DOHH2 (cell line): Measurements from ENCODE around the gene TPRG1L.

Source experiments
- H3F3A ChIP-seq: fragments of 200-600 bp; sonication (generic), shearing (Covaris generic); 2 replicates; pipeline ENCODE4 v1.6.0; 2016; ENCODE audit warnings: antibody characterized with exemption, mild to moderate bottlenecking; ENCODE audit not compliant: control insufficient read depth, insufficient read depth
- H3K27ac ChIP-seq: fragments of 200-600 bp; sonication (generic); 2 replicates; pipeline ENCODE4 v1.5.1; 2014; ENCODE audit warnings: low read depth, mild to moderate bottlenecking, low read length, moderate library complexity
- H3K27me3 ChIP-seq: fragments of 200-600 bp; sonication (generic); 2 replicates; pipeline ENCODE4 v1.6.1; 2014; ENCODE audit warnings: mild to moderate bottlenecking, low read length, mixed read lengths; ENCODE audit not compliant: control insufficient read depth
- H3K36me3 ChIP-seq: fragments of 200-600 bp; sonication (generic); 2 replicates; pipeline ENCODE4 v1.6.1; 2014; ENCODE audit warnings: mild to moderate bottlenecking, low read length, moderate library complexity, mixed read lengths; ENCODE audit not compliant: control insufficient read depth
- H3K4me1 ChIP-seq: fragments of 200-600 bp; sonication (generic); 2 replicates; pipeline ENCODE4 v1.6.1; 2014; ENCODE audit warnings: mild to moderate bottlenecking, low read length, mixed read lengths; ENCODE audit not compliant: control insufficient read depth
- H3K4me2 ChIP-seq: fragments of 200-600 bp; sonication (generic); 2 replicates; pipeline ENCODE4 v1.6.0; 2014; ENCODE audit warnings: mild to moderate bottlenecking, low read length, moderate library complexity
- H3K4me3 ChIP-seq: fragments of 200-600 bp; sonication (generic); 2 replicates; pipeline ENCODE4 v1.5.1; 2014; ENCODE audit warnings: mild to moderate bottlenecking, low read length, mixed read lengths
- H3K79me2 ChIP-seq: fragments of 200-600 bp; sonication (generic); 2 replicates; pipeline ENCODE4 v1.6.1; 2014; ENCODE audit warnings: mild to moderate bottlenecking, low read length, mixed read lengths; ENCODE audit not compliant: control insufficient read depth
- H3K9me2 ChIP-seq: fragments of 200-600 bp; sonication (generic); replicated peaks from 2 replicates; pipeline ENCODE4 v1.6.1; 2014; ENCODE audit warnings: mild to moderate bottlenecking, low read length, mixed read lengths; ENCODE audit not compliant: control insufficient read depth
- H3K9me3 ChIP-seq: fragments of 200-600 bp; sonication (generic); 2 replicates; pipeline ENCODE4 v1.6.1; 2014; ENCODE audit warnings: antibody characterized with exemption, low read length, mixed read lengths; ENCODE audit not compliant: control insufficient read depth, insufficient read depth
- H4K20me1 ChIP-seq: fragments of 200-600 bp; sonication (generic); 2 replicates; pipeline ENCODE4 v1.6.0; 2014; ENCODE audit warnings: low read depth, mild to moderate bottlenecking, antibody characterized with exemption, low read length, moderate library complexity; ENCODE audit not compliant: control insufficient read depth, insufficient read depth
- EZH2phosphoT487 ChIP-seq: fragments of 200-600 bp; sonication (generic); IDR thresholded peaks from 2 replicates; pipeline ENCODE4 v1.6.1; 2017; ENCODE audit warnings: borderline replicate concordance, mild to moderate bottlenecking, antibody characterized with exemption, low read length, moderate library complexity, mixed read lengths
- TF ChIP-seq, protein P1 (sequence below): fragments of 200-600 bp; sonication (generic); IDR thresholded peaks from one replicate; pipeline ENCODE4 v1.5.1; 2014; ENCODE audit warnings: antibody characterized with exemption, mild to moderate bottlenecking, low read depth, low read length; ENCODE audit not compliant: poor library complexity, severe bottlenecking

Gene TPRG1L

DNA sequence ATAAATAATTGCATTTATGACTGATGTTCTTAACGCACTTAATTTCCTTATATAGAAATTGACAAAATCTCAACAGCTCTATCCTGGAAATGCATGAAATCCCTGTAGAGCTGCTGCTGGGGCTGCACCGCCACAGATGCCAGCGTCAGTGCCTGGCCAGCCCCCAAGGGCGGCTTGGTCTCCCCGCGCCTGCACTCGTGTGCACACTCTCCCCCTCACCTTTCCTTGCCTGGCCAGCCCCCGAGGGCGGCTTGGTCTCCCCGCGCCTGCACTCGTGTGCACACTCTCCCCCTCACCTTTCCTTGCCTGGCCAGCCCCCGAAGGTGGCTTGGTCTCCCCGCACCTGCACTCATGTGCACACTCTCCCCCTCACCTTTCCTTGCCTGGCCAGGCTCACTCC, 11.3 kb downstream of the TPRG1L start:
- TF ChIP-seq, protein P1, sequence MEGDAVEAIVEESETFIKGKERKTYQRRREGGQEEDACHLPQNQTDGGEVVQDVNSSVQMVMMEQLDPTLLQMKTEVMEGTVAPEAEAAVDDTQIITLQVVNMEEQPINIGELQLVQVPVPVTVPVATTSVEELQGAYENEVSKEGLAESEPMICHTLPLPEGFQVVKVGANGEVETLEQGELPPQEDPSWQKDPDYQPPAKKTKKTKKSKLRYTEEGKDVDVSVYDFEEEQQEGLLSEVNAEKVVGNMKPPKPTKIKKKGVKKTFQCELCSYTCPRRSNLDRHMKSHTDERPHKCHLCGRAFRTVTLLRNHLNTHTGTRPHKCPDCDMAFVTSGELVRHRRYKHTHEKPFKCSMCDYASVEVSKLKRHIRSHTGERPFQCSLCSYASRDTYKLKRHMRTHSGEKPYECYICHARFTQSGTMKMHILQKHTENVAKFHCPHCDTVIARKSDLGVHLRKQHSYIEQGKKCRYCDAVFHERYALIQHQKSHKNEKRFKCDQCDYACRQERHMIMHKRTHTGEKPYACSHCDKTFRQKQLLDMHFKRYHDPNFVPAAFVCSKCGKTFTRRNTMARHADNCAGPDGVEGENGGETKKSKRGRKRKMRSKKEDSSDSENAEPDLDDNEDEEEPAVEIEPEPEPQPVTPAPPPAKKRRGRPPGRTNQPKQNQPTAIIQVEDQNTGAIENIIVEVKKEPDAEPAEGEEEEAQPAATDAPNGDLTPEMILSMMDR: no peak
- Histone ChIP-seq H3F3A (no peaks in the 10 kb centered on the region), H3K79me2 (no peaks in the 10 kb centered on the region), H3K27ac (no peak overlapping the region), H3K9me2 (no peaks in the 10 kb centered on the region), H3K4me1 (no peaks in the 10 kb centered on the region), H3K27me3 (no peaks in the 10 kb centered on the region), H4K20me1 (no peaks in the 10 kb centered on the region), H3K36me3 (peaks cover 34% of the 10 kb centered on the region), H3K9me3 (no peaks in the 10 kb centered on the region), H3K4me2 (no peak overlapping the region), H3K4me3 (no peak overlapping the region)

DNA sequence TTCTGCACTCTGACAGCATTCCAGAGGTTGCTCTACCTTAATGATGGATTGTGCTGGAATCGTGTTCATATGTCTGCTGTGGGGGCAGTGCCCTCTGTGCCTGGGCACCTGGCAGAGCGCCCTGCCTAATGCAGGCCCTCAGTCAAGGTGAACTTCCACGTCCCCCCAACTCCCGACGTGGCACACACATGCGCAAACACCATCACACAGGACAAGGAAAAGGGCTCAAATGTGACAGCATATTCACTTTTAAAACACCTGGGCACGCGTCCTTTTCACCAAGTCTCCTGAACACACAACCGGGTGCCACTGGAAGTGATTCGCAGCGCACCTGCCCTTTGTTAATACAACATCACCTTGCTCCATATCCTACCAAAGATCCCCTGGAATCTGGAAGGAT, 11.7 kb downstream of the TPRG1L start:
- Histone ChIP-seq H3K27ac (no peak overlapping the region), H3K4me2 (no peak overlapping the region), H3K36me3 (peaks cover 37% of the 10 kb centered on the region), H3K9me2 (no peaks in the 10 kb centered on the region), H3F3A (no peaks in the 10 kb centered on the region), H3K4me3 (no peak overlapping the region), H3K79me2 (no peaks in the 10 kb centered on the region), H4K20me1 (no peaks in the 10 kb centered on the region), H3K4me1 (no peaks in the 10 kb centered on the region), H3K27me3 (no peaks in the 10 kb centered on the region), H3K9me3 (no peaks in the 10 kb centered on the region)
- TF ChIP-seq, protein P1: no peak
- TF ChIP-seq EZH2phosphoT487: no peak

DNA sequence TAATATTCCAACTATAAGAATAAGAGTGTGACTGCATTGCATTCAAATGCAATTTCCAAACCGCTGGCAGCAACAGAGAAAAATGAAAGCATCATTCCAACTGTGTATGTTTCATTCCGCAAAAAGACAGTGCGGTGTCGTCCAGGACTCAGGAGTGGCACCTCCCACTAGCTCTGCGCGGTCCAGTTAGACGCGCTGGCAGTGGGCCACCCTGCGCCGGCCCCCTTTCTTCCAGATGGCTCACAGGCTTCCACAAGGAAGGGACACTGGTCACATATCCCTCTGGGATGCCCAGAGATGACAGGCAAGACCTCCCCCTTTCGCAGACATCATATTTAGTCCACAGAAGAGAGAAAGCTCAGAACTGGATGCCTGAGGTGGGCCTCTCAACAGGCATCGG, 13.2 kb downstream of the TPRG1L start:
- H3K4me2 ChIP-seq: no peak overlapping the region
- TF ChIP-seq EZH2phosphoT487: no peak
- H3K4me3 ChIP-seq: no peak overlapping the region
- H3K27me3 ChIP-seq: no peaks in the 10 kb centered on the region
- H3K9me2 ChIP-seq: no peaks in the 10 kb centered on the region
- H3K27ac ChIP-seq: no peak overlapping the region
- peaks cover 40% of the 10 kb centered on the region for H3K36me3 ChIP-seq
- no peaks in the 10 kb centered on the region for H3K79me2 ChIP-seq
- no peaks in the 10 kb centered on the region for H4K20me1 ChIP-seq
- no peaks in the 10 kb centered on the region for H3K4me1 ChIP-seq
- no peaks in the 10 kb centered on the region for H3K9me3 ChIP-seq
- H3F3A ChIP-seq: no peaks in the 10 kb centered on the region

DNA sequence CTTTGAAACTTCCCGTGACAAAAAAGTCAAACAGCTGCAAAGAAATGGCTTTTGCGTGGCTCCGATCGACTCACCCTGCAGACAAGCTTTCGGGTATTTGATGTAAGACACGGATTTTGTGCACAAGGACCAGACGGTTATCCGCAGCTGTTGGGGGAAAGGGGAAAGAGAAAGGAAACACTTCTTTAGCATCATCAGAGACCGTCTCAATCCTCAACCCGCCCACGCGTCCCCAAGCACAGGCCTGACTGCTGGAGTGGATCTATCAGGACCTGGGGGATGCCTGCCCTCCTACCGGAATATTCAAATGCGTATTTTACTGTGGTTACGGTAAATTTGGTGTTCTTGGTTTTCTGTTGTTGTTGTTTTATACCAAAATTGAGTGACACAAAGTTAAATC, 13.9 kb downstream of the TPRG1L start:
- H3K4me3 ChIP-seq: no peak overlapping the region
- no peaks in the 10 kb centered on the region for H3K9me3 ChIP-seq
- H3F3A ChIP-seq: no peaks in the 10 kb centered on the region
- H3K79me2 ChIP-seq: no peaks in the 10 kb centered on the region
- peaks cover 42% of the 10 kb centered on the region for H3K36me3 ChIP-seq
- H3K4me1 ChIP-seq: no peaks in the 10 kb centered on the region
- no peaks in the 10 kb centered on the region for H4K20me1 ChIP-seq
- TF ChIP-seq, protein P1: no peak
- TF ChIP-seq EZH2phosphoT487: no peak
- H3K9me2 ChIP-seq: no peaks in the 10 kb centered on the region
- H3K27ac ChIP-seq: no peak overlapping the region
- H3K4me2 ChIP-seq: no peak overlapping the region
- no peaks in the 10 kb centered on the region for H3K27me3 ChIP-seq
